H1 (cell line): ENCODE results near the gene ARNT2. TPM values are rescaled to one million over a fixed set of nuclear protein-coding genes. Genes with fewer than 3 reads are reported as not detected.

Experiments used
- CTCF ChIA-PET: fragments of 300-600 bp; sonication (Branson Sonifier 250); formaldehyde crosslinking; loops from one replicate; lab custom pipeline; 2021; ENCODE audit not compliant: partially characterized antibody; lab: Charles Lee
- POLR2A ChIA-PET: fragments of 300-600 bp; sonication (Branson Sonifier 250); formaldehyde crosslinking; loops from one replicate; lab custom pipeline; 2021; ENCODE audit warnings: inconsistent platforms; ENCODE audit not compliant: partially characterized antibody; lab: Charles Lee
- DNase-seq, 2 experiments: peaks; one replicate each; pipeline versions ENCODE4 v3.0.0 to v3.0.0-alpha.2; 2010 to 2022; ENCODE audit warnings: low spot score in 2 of 2, low read depth in 1 of 2, mixed read lengths in 1 of 2
- FAIRE-seq: peaks from 2 replicates; lab custom pipeline; 2011; peaks lifted over from hg19 to GRCh38; lab: Jason Lieb, UNC
- H2AFZ ChIP-seq: 2 replicates; pipeline ENCODE4 v1.8.1; 2012; ENCODE audit warnings: low read length, inconsistent platforms
- H2AK5ac ChIP-seq: 2 replicates; pipeline ENCODE4 v1.6.1; 2013; ENCODE audit warnings: low read depth, low read length
- H2BK120ac ChIP-seq: replicated peaks from 2 replicates; pipeline ENCODE3; 2013; ENCODE audit warnings: low read depth, low read length, inconsistent platforms
- H2BK12ac ChIP-seq: 2 replicates; pipeline ENCODE4 v1.6.1; 2013; ENCODE audit warnings: low read depth, low read length
- H2BK15ac ChIP-seq: 2 replicates; pipeline ENCODE4 v1.6.1; 2013; ENCODE audit warnings: low read length
- H2BK20ac ChIP-seq: 2 replicates; pipeline ENCODE4 v1.6.1; 2013; ENCODE audit warnings: low read length
- H2BK5ac ChIP-seq: 2 replicates; pipeline ENCODE4 v1.6.1; 2013; ENCODE audit warnings: low read depth, low read length
- H3K14ac ChIP-seq: 2 replicates; pipeline ENCODE4 v1.6.1; 2013; ENCODE audit warnings: inconsistent platforms; ENCODE audit not compliant: insufficient read length
- H3K18ac ChIP-seq: 2 replicates; pipeline ENCODE4 v1.6.1; 2013; ENCODE audit warnings: low read length; ENCODE audit errors: extremely low read depth
- H3K23ac ChIP-seq: 2 replicates; pipeline ENCODE4 v1.6.1; 2013; ENCODE audit warnings: inconsistent platforms; ENCODE audit not compliant: insufficient read length
- H3K23me2 ChIP-seq: 2 replicates; pipeline ENCODE4 v1.6.1; 2013; ENCODE audit warnings: low read depth, low read length
- H3K27ac ChIP-seq: 2 replicates; pipeline ENCODE4 v1.6.1; 2011; ENCODE audit warnings: low read depth, low read length, inconsistent platforms
- H3K27me3 ChIP-seq, 4 experiments: replicated peaks in 1 of 4; 1 replicate in 1 of 4; 2 replicates in 3 of 4; pipeline versions ENCODE4 v1.6.1 to v1.8.1; 2011 to 2013; ENCODE audit warnings: low read length in 3 of 4, mild to moderate bottlenecking in 3 of 4, inconsistent platforms in 2 of 4, mixed read lengths in 2 of 4, moderate library complexity in 1 of 4; ENCODE audit not compliant: control insufficient read depth in 3 of 4, insufficient read depth in 3 of 4; ENCODE audit errors: extremely low read depth in 1 of 4
- H3K36me3 ChIP-seq, 4 experiments: 2 replicates each; pipeline versions ENCODE4 v1.6.1 to v1.8.1; 2011 to 2013; ENCODE audit warnings: mild to moderate bottlenecking in 4 of 4, low read length in 3 of 4, moderate library complexity in 2 of 4, control low read depth in 1 of 4, inconsistent platforms in 1 of 4; ENCODE audit not compliant: insufficient read depth in 4 of 4, control insufficient read depth in 2 of 4
- H3K4ac ChIP-seq: replicated peaks from 2 replicates; pipeline ENCODE3; 2013; ENCODE audit warnings: low read length, low read depth, mixed read lengths, inconsistent platforms; ENCODE audit not compliant: insufficient read length
- H3K4me1 ChIP-seq, 4 experiments: replicated peaks in 1 of 4; 1 replicate in 1 of 4; 2 replicates in 3 of 4; pipeline versions ENCODE4 v1.6.1 to v1.8.1; 2011 to 2013; ENCODE audit warnings: low read length in 3 of 4, inconsistent platforms in 2 of 4, mixed read lengths in 1 of 4; ENCODE audit not compliant: insufficient read depth in 4 of 4, control insufficient read depth in 3 of 4
- H3K4me2 ChIP-seq, 2 experiments: 2 replicates each; pipeline versions ENCODE4 v1.6.1 to v1.8.1; 2011 to 2013; ENCODE audit warnings: low read depth in 2 of 2, low read length in 2 of 2, control low read depth in 1 of 2, inconsistent platforms in 1 of 2, mild to moderate bottlenecking in 1 of 2; ENCODE audit not compliant: insufficient read depth in 1 of 2
- H3K4me3 ChIP-seq, 4 experiments: fragments of 200-600, 300-600 bp in 1 of 4; sonication (generic), shearing (Covaris generic), sonication (Bioruptor Twin) in 1 of 4; 2 replicates each; pipeline versions ENCODE4 v1.5.1 to v1.8.1; 2011 to 2016; ENCODE audit warnings: low read length in 4 of 4, low read depth in 3 of 4, control low read depth in 2 of 4, inconsistent platforms in 2 of 4, mild to moderate bottlenecking in 2 of 4, mixed read lengths in 1 of 4, moderate library complexity in 1 of 4; ENCODE audit not compliant: insufficient read depth in 2 of 4; ENCODE audit errors: extremely low read depth in 1 of 4
- H3K56ac ChIP-seq: replicated peaks from 2 replicates; pipeline ENCODE3; 2013; ENCODE audit warnings: low read depth, mild to moderate bottlenecking, mixed read lengths, low read length, inconsistent platforms; ENCODE audit not compliant: insufficient read length
- H3K79me1 ChIP-seq: 2 replicates; pipeline ENCODE4 v1.6.1; 2013; ENCODE audit warnings: low read depth, low read length, control low read depth
- H3K79me2 ChIP-seq, 2 experiments: 2 replicates each; pipeline versions ENCODE4 v1.6.1 to v1.8.1; 2012 to 2013; ENCODE audit warnings: low read length in 2 of 2, mild to moderate bottlenecking in 2 of 2, inconsistent platforms in 1 of 2; ENCODE audit not compliant: insufficient read depth in 2 of 2, control insufficient read depth in 1 of 2
- H3K9ac ChIP-seq, 4 experiments: replicated peaks in 1 of 4; 1 replicate in 1 of 4; 2 replicates in 3 of 4; pipeline versions ENCODE4 v1.6.1 to v1.8.1; 2011 to 2013; ENCODE audit warnings: low read depth in 3 of 4, low read length in 3 of 4, control low read depth in 2 of 4, mild to moderate bottlenecking in 2 of 4, moderate library complexity in 2 of 4, inconsistent platforms in 1 of 4; ENCODE audit errors: extremely low read depth in 1 of 4
- H3K9me3 ChIP-seq, 2 experiments: 2 replicates each; pipeline versions ENCODE4 v1.6.1 to v1.8.1; 2012 to 2013; ENCODE audit warnings: mild to moderate bottlenecking in 2 of 2, moderate library complexity in 2 of 2, control low read depth in 1 of 2, inconsistent platforms in 1 of 2, low read depth in 1 of 2, low read length in 1 of 2, mixed read lengths in 1 of 2; ENCODE audit not compliant: insufficient read depth in 2 of 2
- H4K20me1 ChIP-seq, 2 experiments: replicated peaks in 1 of 2; 2 replicates each; pipeline versions ENCODE3 to v1.8.1; 2011 to 2013; ENCODE audit warnings: inconsistent platforms in 2 of 2, low read length in 2 of 2, mild to moderate bottlenecking in 1 of 2; ENCODE audit not compliant: insufficient read depth in 2 of 2, control insufficient read depth in 1 of 2
- H4K5ac ChIP-seq: 2 replicates; pipeline ENCODE4 v1.6.1; 2013; ENCODE audit warnings: low read length, low read depth, mixed read lengths, inconsistent platforms; ENCODE audit not compliant: insufficient read length
- H4K8ac ChIP-seq: 2 replicates; pipeline ENCODE4 v1.8.0; 2013; ENCODE audit warnings: mild to moderate bottlenecking, moderate library complexity, low read length, inconsistent platforms; ENCODE audit not compliant: insufficient read depth; ENCODE audit errors: extremely low read depth
- H4K91ac ChIP-seq: replicated peaks from 2 replicates; pipeline ENCODE3; 2013; ENCODE audit warnings: low read length, mixed read lengths, inconsistent platforms; ENCODE audit not compliant: insufficient read length
- BACH1 ChIP-seq: IDR thresholded peaks from 2 replicates; pipeline ENCODE4 v1.6.1; 2012; ENCODE audit warnings: low read length, improper control_type of control experiment
- RFX5 ChIP-seq: IDR thresholded peaks from 2 replicates; pipeline ENCODE4 v1.6.1; 2011; ENCODE audit warnings: low read depth, low read length, improper control_type of control experiment, borderline replicate concordance
- WGBS, 2 experiments: shearing (Covaris generic) in 1 of 2; methylation state at CpG; one replicate each; pipeline versions ENCODE4 v1.1.6 to v1.1.7; 2013 to 2015; ENCODE audit warnings: low lambda C conversion rate in 2 of 2, mixed read lengths in 2 of 2, inconsistent platforms in 1 of 2, low coverage in 1 of 2, missing lambda C conversion rate in 1 of 2; ENCODE audit not compliant: insufficient replicate concordance in 2 of 2, insufficient coverage in 1 of 2, insufficient read length in 1 of 2; ENCODE audit errors: extremely low coverage in 1 of 2, missing lambda C conversion rate in 1 of 2; 5-methylcytosine and 5-hydroxymethylcytosine counted together
- polyA plus RNA-seq, 7 experiments: library from polyadenylated mRNA; depleted of rRNA in 3 of 7; stranded (reverse) in 5 of 7; unstranded in 2 of 7; fragments of >200 nt in 5 of 7; fragments of 200-250 nt in 2 of 7; gene quantifications; 1 replicate in 5 of 7; 2 replicates in 1 of 7; 4 replicates in 1 of 7; pipeline versions ENCODE4 v1.2.1 to v1.2.3, GENCODE V29; 2011 to 2013; ENCODE audit warnings: missing spikeins in 2 of 7, mixed read lengths in 2 of 7
- total RNA-seq: library from RNA; stranded (reverse); fragmentation: NEBNext Ultra II Directional; extraction: Animal tissue kit (Norgen Biotek cat#: 25700); gene quantifications from 2 replicates; pipeline ENCODE4 v1.2.1, GENCODE V29; 2021

The ARNT2 gene
- total and polyA plus RNA-seq, 2 of the 8 experiments (the other 6 are each of a cell fraction or from before 2014, with no cell fraction given): 9.5 to 14.6 TPM

DNA sequence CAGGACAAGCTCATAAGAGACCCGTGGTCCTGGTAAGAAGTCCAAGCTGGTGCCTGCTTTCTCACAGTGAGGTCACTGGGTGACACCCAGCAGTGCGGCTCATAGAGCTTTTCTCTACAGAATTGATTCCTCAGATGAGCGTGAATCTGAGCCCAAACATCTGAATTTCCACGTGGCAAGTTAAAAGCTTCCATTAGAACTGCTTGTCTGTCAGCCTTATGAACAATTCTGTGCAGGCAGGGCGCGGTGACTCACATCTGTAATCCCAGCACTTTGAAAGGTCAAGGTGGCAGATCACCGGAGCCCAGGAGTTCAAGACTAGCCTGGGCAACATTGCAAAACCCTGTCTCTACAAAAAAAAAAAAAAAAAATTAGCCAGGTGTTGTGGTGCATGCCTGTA, 177.8 kb downstream of the ARNT2 start:
- no peak for TF ChIP-seq BACH1
- TF ChIP-seq RFX5: no peak
- Histone ChIP-seq H2AFZ (no peak overlapping the region), H4K20me1 (peaks cover 0 to 2% of the 10 kb centered on the region in 2 experiments), H2AK5ac (no peak overlapping the region), H3K79me2 (no peaks in the 10 kb centered on the region), H3K4me3 (no peak overlapping the region), H3K4me1 (peaks cover 0 to 2% (median 1%) of the 10 kb centered on the region in 4 experiments; a peak in 4 of 7 replicates), H3K23me2 (no peaks in the 10 kb centered on the region), H3K36me3 (peaks cover 0 to 6% (median 0%) of the 10 kb centered on the region in 4 experiments; a peak in 4 of 8 replicates), H4K8ac (no peak overlapping the region), H3K23ac (no peak overlapping the region), H2BK12ac (no peak overlapping the region), H3K4me2 (no peak overlapping the region), H2BK15ac (no peak overlapping the region), H4K5ac (no peak overlapping the region), H2BK20ac (no peak overlapping the region), H3K9me3 (no peaks in the 10 kb centered on the region), H3K27ac (no peak overlapping the region), H4K91ac (no peak overlapping the region), H3K56ac (no peak overlapping the region), H2BK5ac (no peak overlapping the region), H3K4ac (no peak overlapping the region), H3K9ac (no peak overlapping the region), H2BK120ac (no peak overlapping the region), H3K18ac (no peak overlapping the region), H3K27me3 (no peaks in the 10 kb centered on the region), H3K14ac (no peak overlapping the region), H3K79me1 (no peaks in the 10 kb centered on the region)
- 91% methylated on average over 7 of the region's 7 CpGs; no CpG with 5 or more reads in 1 of the 2 experiments for WGBS, 2 experiments
- no peak for DNase-seq
- no peak for FAIRE-seq
- ChIA-PET CTCF (interaction anchor here (0.6 to 3.0 kb wide), 6 partner anchors 14 to 684 kb away, joined by 3 to 12 read pairs (median 4); partner anchors contain the start of gene CEMIP), POLR2A (no interaction called here)
